Central memory CD4-positive, alpha-beta T cell (primary cell): ENCODE data around the gene PAQR3.
"Not testable (repeated sequence)": the region's sequence is repeated elsewhere in the genome, so short reads cannot be mapped to it uniquely, and the experiment has no call there.

Experiments used
- DNase-seq: peaks from one replicate; pipeline ENCODE4 v3.0.0; 2022

PAQR3 gene

DNA sequence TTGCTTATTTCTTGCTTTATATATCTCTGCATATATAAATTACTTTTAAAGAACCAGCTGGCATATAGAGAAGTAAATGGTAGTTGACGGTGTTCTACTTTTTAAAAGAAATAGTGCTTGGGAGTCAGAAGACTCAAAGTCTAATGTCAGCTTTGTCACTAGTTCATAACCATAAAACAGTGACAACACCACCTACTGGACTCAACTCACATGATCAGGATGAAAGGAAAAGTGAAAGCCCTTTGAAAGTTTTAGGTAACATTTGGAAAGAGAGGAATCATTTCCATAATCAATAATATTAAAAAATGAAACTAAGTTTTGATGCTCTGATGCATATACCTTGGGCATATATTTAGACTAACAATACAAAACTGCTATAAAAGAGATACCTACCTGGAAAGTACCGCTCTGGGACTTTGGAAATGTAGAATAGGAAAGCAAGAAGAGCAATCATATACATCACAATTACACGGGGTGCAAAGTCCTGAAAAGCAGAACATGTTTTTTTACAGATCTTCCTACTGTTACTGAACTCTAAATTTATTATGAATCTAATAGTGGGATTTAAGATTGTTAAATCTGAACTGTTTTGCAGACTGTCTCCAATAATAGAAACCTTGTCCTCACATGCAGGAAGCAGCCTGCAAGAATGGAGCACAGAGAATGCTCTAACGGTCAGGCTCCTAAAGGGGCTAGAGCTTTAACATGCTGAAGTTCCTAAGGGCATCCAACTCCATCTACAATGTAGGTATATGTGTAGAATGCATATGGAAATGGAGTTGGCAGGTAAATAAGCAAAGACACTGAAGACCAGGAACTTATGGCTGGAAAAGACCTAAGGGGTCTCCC lies 15.6 kb downstream of the PAQR3 start:
- no peak for DNase-seq

DNA sequence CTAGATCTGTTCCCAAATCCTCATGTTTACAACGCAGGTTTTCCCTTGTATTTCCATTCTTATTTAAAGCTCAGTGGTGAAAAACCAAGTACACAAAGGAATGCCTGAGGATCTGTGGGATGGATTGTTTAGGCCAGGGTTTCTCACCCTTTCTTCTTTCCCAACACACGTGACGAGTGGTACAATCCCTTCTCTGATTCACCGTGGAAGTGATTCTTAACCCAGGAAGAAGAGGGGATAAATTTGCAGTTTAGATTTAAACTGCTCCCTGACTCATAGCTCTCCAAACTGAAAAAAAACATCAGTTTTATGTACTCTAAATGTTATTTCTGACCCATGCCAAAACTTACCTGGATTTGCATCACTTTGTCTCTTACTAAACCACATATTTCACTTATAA lies 17.0 kb downstream of the PAQR3 start:
- no peak for DNase-seq

DNA sequence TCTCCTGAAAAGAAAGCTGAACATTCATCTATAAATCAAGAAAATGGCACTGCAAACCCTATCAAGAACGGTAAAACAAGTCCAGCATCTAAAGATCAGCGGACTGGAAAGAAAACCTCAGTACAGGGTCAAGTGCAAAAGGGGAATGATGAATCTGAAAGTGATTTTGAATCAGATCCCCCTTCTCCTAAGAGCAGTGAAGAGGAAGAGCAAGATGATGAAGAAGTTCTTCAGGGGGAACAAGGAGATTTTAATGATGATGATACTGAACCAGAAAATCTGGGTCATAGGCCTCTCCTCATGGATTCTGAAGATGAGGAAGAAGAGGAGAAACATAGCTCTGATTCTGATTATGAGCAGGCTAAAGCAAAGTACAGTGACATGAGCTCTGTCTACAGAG lies 28.6 kb downstream of the PAQR3 start:
- no peak for DNase-seq

DNA sequence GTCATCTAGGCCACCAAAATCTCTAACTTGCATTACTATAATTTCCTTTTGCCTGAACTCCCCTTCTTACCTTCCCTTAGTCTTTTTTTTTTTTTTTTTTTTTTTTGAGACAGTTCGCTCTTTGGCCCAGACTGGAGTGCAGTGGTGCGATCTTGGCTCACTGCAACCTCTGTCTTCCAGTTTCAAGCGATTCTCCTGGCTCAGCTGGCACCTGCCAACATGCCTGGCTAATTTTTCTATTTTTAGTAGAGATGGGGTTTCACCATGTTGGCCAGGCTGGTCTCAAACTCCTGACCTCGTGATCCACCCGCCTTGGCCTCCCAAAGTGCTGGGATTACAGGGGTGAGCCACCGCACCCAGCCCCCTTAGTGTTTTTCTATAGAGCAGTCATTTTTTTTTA lies 30.3 kb downstream of the PAQR3 start:
- not testable (repeated sequence) for DNase-seq

DNA sequence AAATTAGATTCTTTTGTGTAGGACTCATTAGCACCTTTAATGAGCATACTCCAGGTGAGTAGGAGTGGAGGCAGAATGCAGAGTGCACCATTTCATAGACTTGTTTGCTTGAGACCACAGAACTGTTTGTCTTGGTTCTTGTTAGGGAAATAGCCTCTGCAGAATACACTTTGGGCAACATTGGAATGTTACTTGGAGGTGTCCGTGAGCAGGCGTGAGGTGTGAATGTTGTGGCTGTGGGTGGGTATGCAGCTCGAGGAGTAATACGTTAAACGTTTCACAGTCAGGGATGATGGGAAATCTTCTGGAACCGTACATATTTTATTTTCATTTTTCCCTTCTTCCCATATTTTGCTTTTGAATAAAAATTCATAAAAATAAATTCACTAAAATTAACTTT lies 31.6 kb downstream of the PAQR3 start:
- DNase-seq: no peak

DNA sequence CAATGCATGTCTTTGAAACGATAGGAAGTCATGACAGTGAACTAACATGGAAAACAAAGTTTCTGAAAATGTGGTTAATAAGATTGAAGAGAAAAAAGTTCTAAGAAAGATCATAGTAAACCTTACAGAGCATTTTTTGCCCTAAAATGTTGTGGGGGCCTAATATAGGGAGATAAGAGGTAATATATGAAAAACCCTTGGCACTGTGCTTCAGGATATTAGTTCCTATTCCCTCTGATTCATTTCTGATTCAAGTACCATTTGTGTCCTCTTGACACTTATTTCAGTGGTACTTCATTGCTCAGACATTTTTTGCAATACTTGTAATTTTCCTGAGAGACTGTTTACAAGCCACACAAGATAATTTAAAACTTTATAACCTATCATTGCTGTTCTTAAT lies 35.1 kb downstream of the PAQR3 start:
- DNase-seq: no peak

DNA sequence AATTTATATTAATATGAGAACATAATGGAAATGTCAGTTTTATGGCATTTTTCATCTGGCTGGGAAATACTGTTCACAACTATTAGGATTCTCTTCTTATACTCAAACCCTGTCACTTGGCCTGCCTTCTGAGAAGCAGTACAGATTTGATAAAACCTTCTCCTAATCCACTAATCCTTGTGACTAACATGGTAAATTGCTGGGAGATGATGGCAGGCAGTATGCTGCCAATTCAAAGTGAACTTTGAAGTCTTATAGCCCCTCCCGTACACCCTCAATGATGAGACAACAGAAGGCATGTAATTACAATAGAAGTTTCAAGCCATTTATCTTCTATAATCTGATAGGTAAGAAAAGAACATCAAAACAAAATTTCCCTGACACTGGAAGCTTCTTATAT lies 36.9 kb downstream of the PAQR3 start:
- DNase-seq: no peak

DNA sequence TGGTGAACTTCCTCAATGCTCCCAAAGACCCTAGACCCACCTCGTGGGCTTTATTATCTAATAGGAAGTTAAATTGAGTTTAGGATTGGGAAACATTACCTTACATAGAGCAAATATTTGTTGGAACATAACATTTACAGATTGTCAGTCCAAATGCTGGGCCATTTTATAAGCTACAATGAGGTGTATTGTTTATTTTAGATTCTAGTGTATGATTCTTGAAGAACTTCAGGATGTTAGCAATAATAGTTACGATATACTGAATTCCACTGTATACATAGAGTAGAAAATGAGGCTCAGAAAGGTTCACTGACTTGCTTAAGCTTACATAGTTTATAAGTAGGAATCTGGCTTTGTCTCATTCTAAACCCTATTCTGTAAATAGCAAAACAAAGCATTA lies 37.4 kb downstream of the PAQR3 start:
- no peak for DNase-seq

DNA sequence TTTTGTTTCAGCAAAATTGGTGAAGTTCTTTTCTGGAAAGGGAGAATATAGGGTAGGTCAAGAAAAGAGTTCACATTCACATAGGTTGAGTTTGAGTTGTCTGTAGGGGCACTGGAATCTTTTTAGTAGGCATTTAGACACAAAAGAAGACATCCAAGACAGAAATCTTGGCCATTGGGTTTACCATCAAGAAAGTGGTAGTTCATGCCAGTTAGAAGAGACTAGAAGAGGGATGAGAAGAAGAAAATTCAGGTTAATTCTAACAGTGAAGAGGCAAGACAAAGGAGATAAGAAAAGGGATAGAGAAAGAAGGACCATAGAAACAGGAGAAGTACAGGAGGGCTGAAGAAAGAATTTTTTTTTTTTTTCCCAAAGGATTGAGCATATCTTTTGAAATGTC lies 39.9 kb downstream of the PAQR3 start:
- no peak for DNase-seq

DNA sequence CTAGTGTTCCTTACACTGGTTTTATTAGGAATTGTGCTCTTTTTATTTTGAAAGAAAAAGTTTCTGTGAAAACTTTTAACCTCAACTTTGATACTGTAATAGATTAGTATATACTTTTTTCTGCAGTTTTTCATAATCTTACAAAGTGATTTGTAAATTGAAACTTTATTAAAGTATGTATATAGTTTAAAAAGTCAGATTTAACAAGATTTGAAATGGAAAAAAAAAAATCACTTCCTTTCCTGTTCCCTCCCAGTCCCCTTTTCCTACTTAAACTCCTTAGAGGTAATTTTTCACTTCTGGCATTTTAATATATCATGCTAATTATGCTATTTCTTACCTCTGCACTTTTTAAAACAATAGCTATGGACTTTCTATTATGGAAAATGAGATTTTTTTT lies 49.3 kb downstream of the PAQR3 start:
- no peak for DNase-seq

DNA sequence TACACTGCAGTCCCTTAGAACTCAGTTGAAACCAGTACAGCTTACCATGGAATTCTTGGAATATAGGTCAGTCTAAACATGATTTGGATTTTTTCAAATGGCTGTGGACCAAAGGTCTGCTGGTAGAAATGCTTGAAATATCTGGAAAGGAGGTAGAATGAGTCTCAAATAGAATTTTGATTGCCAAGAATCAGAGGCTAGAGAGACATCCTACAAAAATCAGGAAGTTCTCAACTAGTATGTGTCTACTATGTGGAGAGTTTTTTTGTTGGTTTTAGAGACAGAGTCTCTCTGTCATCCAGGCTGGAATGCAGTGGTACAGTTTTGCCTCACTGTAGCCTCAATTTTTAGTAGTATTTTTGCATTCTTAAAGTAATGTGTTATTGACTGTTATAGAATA lies 53.6 kb downstream of the PAQR3 start:
- DNase-seq: no peak

DNA sequence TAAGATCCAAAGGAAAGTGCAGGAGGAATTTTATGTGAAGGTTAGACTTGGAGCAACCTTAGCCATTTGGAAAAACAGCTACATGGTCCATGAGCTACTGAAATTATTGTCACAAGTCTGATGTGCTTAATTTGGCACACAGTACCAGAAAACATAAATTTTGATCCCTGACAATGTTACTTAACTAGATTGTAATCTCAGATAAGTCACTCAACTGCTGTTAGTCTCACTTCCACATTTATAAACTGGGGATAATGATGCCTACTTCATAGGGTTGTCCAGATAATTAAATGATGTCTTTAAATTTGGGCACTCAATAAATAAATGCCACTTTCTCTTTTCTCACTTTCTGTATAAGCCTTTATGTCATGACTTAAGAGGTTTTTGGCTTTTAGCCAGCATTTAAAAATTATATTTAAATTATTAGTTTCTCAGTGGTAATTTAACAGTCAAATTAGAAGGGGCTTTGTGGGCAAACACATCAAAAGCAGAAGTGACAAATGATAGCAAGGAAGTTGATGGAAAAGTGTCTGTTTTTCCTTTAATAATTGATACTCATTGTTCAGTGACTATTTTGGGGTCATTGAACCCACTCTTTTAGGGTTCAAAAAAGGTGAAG lies 58.3 kb downstream of the PAQR3 start:
- DNase-seq: no peak

DNA sequence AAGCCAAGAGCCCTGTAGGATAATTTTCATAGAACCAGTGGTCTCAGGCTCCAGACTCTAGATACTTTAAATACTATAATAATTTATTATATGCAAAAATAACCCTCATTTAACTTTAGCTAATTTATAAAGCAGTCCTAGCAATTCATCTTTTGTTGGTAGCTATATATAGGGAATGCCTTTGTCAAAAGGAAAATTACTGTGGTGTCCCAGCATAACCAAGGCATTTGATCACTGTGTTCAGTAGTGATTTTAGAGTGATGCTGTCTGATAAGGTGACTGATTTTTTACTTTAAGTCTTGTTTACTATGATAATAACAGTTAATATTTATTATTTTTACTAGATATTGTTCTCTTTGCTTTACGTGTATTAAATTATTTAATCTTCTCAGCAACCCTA lies 61.2 kb downstream of the PAQR3 start:
- DNase-seq: no peak

DNA sequence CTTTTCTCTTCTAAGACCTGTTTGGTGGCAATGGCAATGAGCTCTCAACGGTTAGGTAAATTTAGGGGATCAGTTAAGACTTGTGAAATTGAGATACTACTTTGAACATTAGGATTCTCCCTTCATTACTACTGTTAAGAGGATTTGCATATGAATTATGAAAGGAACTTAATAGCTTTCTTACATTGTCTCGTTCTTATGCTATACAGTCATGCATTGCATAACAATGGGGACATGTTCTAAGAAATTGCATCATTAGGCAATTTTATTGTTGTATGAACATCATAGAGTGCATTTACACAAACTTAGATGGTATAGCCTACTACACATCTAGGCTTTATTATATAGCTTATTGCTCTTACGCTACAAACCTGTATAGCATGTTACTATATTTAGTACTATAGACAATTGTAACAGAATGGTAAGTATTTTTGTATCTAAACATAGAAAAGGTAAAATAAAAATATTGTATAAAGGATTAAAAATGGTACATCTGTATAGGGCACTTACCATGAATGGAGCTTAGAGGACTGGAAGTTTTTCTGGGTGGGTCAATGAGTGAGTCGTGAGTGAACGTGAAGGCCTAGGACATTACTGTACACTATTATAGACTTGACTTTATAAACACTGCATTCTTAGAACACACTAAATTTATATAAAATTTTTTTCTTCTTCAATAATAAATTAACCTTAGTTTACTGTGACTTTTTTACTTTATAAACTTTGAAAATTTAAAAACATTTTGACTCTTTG lies 62.5 kb downstream of the PAQR3 start:
- DNase-seq: no peak

DNA sequence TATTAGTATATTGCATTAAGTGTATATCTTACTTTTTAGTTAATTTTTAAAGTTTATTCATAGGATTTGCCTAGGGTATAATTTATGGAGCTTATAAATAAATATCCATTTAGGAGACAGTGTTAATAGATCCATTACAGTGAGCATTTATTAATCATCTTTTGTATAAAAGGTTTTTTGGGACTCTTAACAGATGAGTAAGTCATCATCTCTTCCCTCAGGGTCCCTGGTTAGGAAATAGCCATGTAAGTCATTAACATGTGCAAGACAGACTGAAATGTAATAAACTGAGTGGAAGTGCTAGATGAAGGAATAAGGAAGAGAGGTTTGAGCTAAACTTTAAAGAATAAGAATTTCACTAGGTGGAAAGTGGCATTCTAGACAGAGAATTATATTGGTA lies 69.2 kb downstream of the PAQR3 start:
- no peak for DNase-seq

DNA sequence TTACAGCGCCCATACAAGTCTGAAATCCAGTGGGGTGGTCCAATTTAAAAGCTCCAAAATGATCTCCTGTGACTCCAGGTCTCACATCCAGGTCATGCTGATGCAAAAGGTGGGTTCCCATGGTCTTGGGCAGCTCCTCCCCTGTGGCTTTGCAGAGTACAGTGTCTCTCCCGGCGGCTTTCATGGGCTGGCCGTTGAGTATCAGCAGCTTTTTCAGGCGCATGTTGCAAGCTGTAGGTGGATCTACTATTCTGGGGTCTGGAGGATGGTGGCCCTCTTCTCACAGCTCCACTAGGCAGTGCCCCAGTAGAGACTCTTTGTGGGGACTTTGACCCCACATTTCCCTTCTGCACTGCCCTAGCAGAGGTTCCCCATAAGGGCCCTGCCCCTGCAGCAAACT lies 70.5 kb downstream of the PAQR3 start:
- DNase-seq: not testable (repeated sequence)

DNA sequence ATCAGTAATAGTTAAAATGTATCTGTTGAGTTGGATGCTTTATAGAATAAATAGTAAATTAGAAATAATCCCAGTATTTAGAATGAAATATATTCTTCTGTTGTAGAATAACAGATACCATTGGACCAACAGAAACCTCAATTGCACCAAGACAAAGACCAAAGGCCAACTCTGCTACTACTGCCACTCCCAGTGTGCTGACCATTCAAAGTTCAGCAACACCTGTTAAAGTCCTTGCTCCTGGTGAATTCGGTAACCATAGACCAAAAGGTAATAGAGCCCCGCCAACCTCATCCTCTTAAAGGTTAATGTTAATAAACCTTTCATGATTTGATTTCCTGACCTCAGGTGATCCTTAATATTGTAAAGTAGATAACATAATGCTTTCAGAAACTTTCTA lies 73.8 kb downstream of the PAQR3 start:
- DNase-seq: no peak

DNA sequence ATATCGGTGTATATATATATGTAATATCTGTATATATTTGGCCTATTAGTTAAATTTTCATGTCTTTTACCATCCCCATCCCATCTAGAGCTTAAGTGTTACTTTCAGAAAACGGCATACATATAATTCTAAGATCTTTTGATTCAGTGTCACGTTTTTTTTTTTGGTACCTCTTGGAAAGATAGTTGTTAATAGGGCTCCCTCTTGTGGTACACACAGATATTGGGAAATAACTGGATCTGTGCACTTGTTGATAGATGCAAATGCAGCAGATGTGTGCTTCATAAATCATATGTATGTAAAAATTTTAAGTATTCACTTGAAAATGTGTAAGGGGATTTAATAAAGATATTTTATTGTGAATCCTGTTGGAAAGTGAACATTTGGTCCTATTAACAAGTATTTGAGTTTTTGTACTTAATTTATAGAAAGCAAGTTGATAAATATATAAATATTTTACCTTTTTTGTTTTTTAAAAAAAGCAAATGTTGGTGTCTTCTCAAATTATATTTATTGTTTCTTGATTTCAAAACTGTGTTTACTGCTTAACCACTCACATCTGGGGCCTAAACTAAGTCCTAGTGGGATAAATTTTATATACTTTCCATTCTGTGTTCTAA lies 74.7 kb downstream of the PAQR3 start:
- peak; percentile 58 for DNase-seq

DNA sequence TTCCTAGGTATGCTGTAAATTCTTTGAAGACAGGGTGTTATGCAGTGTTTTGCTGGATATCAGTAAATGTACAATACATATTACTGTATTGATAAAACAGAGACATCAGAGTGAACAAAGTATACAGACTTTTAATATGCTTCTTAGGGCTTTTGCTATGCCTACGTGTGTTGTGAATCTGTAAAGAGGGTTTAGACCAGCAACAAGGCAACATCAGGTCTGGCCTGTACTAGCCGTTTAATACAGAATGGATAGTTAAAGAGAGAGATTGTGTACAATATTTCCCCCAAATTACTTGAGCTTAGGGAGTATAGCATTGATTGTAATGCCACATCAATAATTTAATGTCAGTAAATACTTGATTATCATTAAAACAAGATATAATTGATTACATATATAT lies 75.2 kb downstream of the PAQR3 start:
- no peak for DNase-seq

DNA sequence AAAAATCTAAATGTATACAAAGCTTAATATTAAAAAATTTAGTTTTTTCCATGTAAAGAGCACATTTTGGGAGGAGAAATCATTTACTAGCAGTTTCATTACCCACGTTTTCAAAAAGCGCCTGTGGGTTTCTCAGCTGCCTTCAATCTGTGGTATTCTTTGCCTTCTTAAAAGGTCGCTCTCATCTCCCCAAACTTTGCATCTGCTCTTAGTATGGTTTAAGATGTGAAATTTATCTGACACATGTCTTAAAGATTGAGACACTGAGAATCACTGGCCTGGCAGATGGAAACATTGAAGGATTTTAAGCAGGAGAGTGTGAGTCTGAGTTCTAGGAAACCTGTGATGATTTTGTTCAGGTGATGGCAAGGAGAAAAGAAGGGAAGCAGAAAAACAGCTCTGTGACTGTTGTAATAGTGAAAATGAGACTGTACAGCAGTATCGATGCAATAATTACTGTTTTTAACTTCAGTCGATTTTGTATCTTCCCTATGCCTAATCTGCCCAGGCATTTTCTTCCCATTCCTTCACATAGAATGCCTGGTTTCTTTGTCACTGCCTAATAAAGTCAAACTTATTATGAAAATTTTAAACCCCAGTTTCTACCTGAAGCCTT lies 75.9 kb downstream of the PAQR3 start:
- DNase-seq: no peak

DNA sequence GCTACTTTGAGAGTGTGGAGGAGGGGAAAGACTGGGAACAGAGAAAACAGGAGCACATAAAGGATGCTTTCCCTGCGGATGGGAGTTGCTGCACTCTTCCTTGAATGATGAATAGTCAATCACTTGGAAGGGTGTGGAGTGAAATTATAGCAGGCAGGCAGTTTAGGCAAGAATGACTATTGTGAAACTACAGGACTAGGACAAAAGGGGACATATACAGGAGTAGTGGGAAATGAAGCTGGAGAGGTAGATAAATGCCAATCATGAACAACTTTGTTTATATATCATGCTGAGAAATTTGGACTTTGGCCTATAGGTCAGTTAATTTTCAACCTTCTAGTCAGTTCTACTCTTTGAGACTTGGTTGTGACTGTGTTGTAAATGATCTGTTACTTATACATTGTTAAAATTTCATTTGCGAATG lies 76.9 kb downstream of the PAQR3 start:
- DNase-seq: no peak
